ENCODE data around the gene HMGB4.

Gene HMGB4

GRCh38 chr1:33908324-33908956 is 44.6 kb downstream of the HMGB4 start:
- no peak overlapping the region for H3K4me3 ChIP-seq (replicated peaks in 1 of 2; ENCODE audit: low read depth in 2 of 2, low read length in 2 of 2)
- TF ChIP-seq, protein P1, sequence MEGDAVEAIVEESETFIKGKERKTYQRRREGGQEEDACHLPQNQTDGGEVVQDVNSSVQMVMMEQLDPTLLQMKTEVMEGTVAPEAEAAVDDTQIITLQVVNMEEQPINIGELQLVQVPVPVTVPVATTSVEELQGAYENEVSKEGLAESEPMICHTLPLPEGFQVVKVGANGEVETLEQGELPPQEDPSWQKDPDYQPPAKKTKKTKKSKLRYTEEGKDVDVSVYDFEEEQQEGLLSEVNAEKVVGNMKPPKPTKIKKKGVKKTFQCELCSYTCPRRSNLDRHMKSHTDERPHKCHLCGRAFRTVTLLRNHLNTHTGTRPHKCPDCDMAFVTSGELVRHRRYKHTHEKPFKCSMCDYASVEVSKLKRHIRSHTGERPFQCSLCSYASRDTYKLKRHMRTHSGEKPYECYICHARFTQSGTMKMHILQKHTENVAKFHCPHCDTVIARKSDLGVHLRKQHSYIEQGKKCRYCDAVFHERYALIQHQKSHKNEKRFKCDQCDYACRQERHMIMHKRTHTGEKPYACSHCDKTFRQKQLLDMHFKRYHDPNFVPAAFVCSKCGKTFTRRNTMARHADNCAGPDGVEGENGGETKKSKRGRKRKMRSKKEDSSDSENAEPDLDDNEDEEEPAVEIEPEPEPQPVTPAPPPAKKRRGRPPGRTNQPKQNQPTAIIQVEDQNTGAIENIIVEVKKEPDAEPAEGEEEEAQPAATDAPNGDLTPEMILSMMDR (IDR thresholded peaks at IDR 0.05; ENCODE audit: low read depth, low read length), result no peak
- no peak for DNase-seq (ENCODE audit: low read depth in 2 of 2)
